ENCODE data around the gene EXOC6.

The EXOC6 gene

GRCh38 chr10:93067443-93068365 is 219.4 kb downstream of the EXOC6 start:
- DNase-seq, result no peak

GRCh38 chr10:93068411-93069244 is 220.3 kb downstream of the EXOC6 start:
- DNase-seq, result peak; percentile 24

GRCh38 chr10:93069245-93069561 is 220.9 kb downstream of the EXOC6 start:
- no peak for DNase-seq

- no peak for DNase-seq
Observed at GRCh38 chr10:93070378-93071176, 222.3 kb downstream of the EXOC6 start.

- DNase-seq, result no peak
Observed at GRCh38 chr10:93071177-93071472, 222.8 kb downstream of the EXOC6 start.

- DNase-seq, result no peak
Observed at GRCh38 chr10:93071674-93072224, 223.4 kb downstream of the EXOC6 start.

GRCh38 chr10:93072225-93072712 is 223.9 kb downstream of the EXOC6 start:
- peak; percentile 25 for DNase-seq

- DNase-seq, result no peak
Observed at GRCh38 chr10:93072713-93073538, 224.6 kb downstream of the EXOC6 start.

- no peak for DNase-seq
Observed at GRCh38 chr10:93073539-93074146, 225.3 kb downstream of the EXOC6 start, which contains the start of gene CYP26A1. CYP26A1 (plus strand) TSS chr10:93073893; CDS start chr10:93073935, 42 bp downstream.

- DNase-seq, result no peak
Observed at GRCh38 chr10:93074147-93074596, 225.9 kb downstream of the EXOC6 start.

GRCh38 chr10:93074597-93075368 is 226.5 kb downstream of the EXOC6 start:
- no peak for DNase-seq

- DNase-seq, result no peak
Observed at GRCh38 chr10:93075369-93076221, 227.3 kb downstream of the EXOC6 start.

- no peak for DNase-seq
Observed at GRCh38 chr10:93076871-93077270, 228.6 kb downstream of the EXOC6 start.

GRCh38 chr10:93077860-93078337 is 229.6 kb downstream of the EXOC6 start:
- DNase-seq, result no peak

- no peak for DNase-seq
Observed at GRCh38 chr10:93079663-93080349, 231.5 kb downstream of the EXOC6 start.

- DNase-seq, result no peak
Observed at GRCh38 chr10:93080350-93081046, 232.2 kb downstream of the EXOC6 start.

- DNase-seq, result no peak
Observed at GRCh38 chr10:93081318-93081717, 233.0 kb downstream of the EXOC6 start.

- DNase-seq, result no peak
Observed at GRCh38 chr10:93081834-93082233, 233.5 kb downstream of the EXOC6 start.
